ENCODE results near the gene IQSEC2.
A peak's percentile ranks its signal among the peaks of the same experiment; 100 is the strongest.

IQSEC2 gene

DNA sequence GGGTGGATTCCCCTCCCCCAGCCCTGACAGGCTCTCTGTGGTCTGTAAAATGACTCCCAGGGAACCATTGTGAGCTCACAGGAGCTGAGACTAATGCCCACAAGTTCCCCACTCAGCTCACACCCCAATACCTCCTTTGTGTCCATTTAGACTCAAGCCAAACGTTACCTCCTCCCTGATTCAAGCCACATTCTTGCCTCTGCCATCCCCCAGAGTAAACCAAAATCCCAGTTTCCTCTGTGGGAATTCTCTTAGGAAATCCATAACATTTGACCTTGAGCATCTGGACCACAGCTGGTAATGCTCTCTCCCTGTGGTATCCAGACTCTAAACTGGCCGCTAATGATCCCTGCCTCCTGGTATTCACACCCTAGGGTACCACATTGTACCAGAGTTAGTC lies 30.1 kb downstream of the IQSEC2 start:
- no peak overlapping the region for H3K4me3 ChIP-seq (ENCODE audit: low read depth, low read length)
- TF ChIP-seq CTCF (IDR thresholded peaks at IDR 0.05; ENCODE audit: low read depth, low read length) = no peak

- TF ChIP-seq CTCF (IDR thresholded peaks at IDR 0.05; ENCODE audit: low read depth, low read length) = no peak
- no peak overlapping the region for H3K4me3 ChIP-seq (ENCODE audit: low read depth, low read length)
Measured at GRCh38 chrX:53250556-53250955, 30.8 kb downstream of the IQSEC2 start.

DNA sequence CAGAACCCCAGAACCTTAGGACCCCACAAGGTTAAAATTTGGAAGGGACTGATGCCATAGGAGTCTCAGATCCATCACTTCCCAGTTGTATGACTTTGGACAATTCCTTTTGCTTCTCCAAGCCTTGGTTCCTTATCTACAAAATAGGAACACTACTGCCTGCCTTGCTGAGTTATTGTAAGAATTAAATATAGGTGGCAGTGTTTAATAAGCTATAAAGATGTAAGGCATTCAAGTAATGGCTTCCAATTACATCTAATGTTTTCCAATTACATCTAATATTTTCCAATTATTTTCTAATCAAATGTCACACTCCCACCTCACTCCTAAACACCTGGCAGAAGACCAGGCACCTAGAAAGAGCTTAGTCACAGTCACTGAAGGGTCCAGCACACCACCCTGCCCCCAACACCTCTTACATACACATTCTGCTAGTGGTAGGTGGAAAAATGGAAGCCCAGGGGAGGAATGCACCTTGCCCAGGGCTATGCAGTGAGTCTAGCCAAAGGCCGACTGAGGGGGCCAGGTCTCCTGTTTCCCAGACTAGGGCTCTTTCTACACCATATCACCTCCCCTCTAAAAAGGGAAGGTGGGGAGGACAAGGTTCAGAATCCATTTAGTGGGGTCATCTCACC lies 31.9 kb downstream of the IQSEC2 start:
- no peak for TF ChIP-seq CTCF (IDR thresholded peaks at IDR 0.05; ENCODE audit: low read depth, low read length)
- H3K4me3 ChIP-seq (ENCODE audit: low read depth, low read length) = no peak overlapping the region

GRCh38 chrX:53247928-53248327 lies 33.5 kb downstream of the IQSEC2 start:
- no peak overlapping the region for H3K4me3 ChIP-seq (ENCODE audit: low read depth, low read length)
- no peak for TF ChIP-seq CTCF (IDR thresholded peaks at IDR 0.05; ENCODE audit: low read depth, low read length)

DNA sequence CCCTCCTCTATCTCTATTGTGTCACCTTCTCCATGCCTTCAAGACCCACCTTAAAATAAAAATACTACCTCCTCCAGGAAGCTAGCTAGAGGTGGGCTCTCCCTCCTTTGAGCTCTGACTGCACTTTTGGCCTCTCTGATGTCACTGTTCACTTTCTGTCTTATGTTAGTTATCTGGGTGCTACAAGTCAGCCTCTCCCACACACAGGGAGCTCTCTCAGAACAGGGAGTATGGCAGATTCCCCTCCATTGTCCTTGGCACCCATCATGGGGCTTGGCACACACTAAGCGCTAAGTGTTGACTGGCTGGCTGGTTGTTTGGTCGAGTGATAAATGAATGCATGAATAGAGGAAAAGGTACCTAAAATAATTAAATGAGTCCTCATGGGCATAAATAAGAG lies 35.2 kb downstream of the IQSEC2 start:
- no peak overlapping the region for H3K4me3 ChIP-seq (ENCODE audit: low read depth, low read length)
- TF ChIP-seq CTCF (IDR thresholded peaks at IDR 0.05; ENCODE audit: low read depth, low read length) = no peak

DNA sequence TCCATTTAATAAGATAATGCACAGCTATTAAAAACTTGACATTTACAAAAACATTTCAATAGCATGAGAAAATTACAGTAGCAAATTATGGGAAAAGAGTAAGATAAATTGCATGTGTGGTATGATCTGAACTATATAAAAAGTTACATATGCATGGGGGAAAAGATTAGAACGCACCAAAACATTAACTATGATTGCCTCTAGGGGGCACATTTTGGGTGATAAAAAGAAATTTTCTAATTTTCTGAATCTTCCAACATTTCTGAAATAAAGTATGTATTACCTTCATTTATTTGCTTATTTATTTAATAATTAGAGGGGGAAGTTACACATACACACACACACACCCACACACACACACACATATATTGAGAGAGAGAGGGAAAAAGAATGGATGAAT lies 36.8 kb downstream of the IQSEC2 start:
- peak; percentile 18; the same call in 1 of the 2 replicates for TF ChIP-seq CTCF (IDR thresholded peaks at IDR 0.05; ENCODE audit: low read depth, low read length)

GRCh38 chrX:53242310-53242709 lies 39.1 kb downstream of the IQSEC2 start:
- no peak overlapping the region for H3K4me3 ChIP-seq (ENCODE audit: low read depth, low read length)
- TF ChIP-seq CTCF (IDR thresholded peaks at IDR 0.05; ENCODE audit: low read depth, low read length) = no peak

More for the DNA sequence above, 36.8 kb downstream of the IQSEC2 start:
- no peak overlapping the region for H3K4me3 ChIP-seq (ENCODE audit: low read depth, low read length)

All from WI38 (cell line).